GM10847 (cell line): Measurements from ENCODE around the gene NLRX1.

Source experiments
- POLR2A ChIP-seq: IDR thresholded peaks from 2 replicates; pipeline ENCODE4 v1.6.1; 2011; ENCODE audit not compliant: insufficient read length; ENCODE audit errors: extremely low read depth

NLRX1 gene

GRCh38 chr11:119168471-119169281 is at the start of gene NLRX1:
TSS of gene NLRX1 (plus strand) at chr11:119168725. CDS start at chr11:119171404, 2,679 bp downstream.
- TF ChIP-seq POLR2A: peak; percentile 66

- TF ChIP-seq POLR2A: no peak
Observed at GRCh38 chr11:119118946-119119345, 49.6 kb upstream of the NLRX1 start.

GRCh38 chr11:119120639-119121007 is 47.9 kb upstream of the NLRX1 start:
- no peak for TF ChIP-seq POLR2A

- no peak for TF ChIP-seq POLR2A
Observed at GRCh38 chr11:119121008-119121810, 47.3 kb upstream of the NLRX1 start, which contains the start of gene HINFP. TSS of gene HINFP (plus strand) at chr11:119121580. CDS start at chr11:119126945, 5,365 bp downstream.

GRCh38 chr11:119121811-119122124 is 46.8 kb upstream of the NLRX1 start:
- TF ChIP-seq POLR2A: no peak

GRCh38 chr11:119125821-119126220 is 42.7 kb upstream of the NLRX1 start:
- TF ChIP-seq POLR2A: no peak

- no peak for TF ChIP-seq POLR2A
Observed at GRCh38 chr11:119126675-119127268, 41.8 kb upstream of the NLRX1 start.

GRCh38 chr11:119130662-119131061 is 37.9 kb upstream of the NLRX1 start:
- TF ChIP-seq POLR2A: no peak

- no peak for TF ChIP-seq POLR2A
Observed at GRCh38 chr11:119134389-119134978, 34.0 kb upstream of the NLRX1 start.

- no peak for TF ChIP-seq POLR2A
Observed at GRCh38 chr11:119144825-119145486, 23.6 kb upstream of the NLRX1 start.

- no peak for TF ChIP-seq POLR2A
Observed at GRCh38 chr11:119145551-119145950, 23.0 kb upstream of the NLRX1 start.

- no peak for TF ChIP-seq POLR2A
Observed at GRCh38 chr11:119147604-119148333, 20.8 kb upstream of the NLRX1 start.

- TF ChIP-seq POLR2A: no peak
Observed at GRCh38 chr11:119148720-119149017, 19.9 kb upstream of the NLRX1 start.

- TF ChIP-seq POLR2A: no peak
Observed at GRCh38 chr11:119149018-119149785, 19.3 kb upstream of the NLRX1 start, which contains the start of gene ABCG4. TSS of gene ABCG4 (plus strand) at chr11:119149052. CDS start at chr11:119149966, 914 bp downstream.
